SU-DHL-6 (cell line): Measurements from ENCODE around the gene CAPN12.

Experiments used
- EZH2phosphoT487 ChIP-seq: fragments of 200-600 bp; sonication (generic), shearing (Covaris generic); conservative IDR thresholded peaks from 2 replicates; pipeline ENCODE4 v1.6.1; 2018; ENCODE audit warnings: mild to moderate bottlenecking, antibody characterized with exemption, low read length, moderate library complexity, mixed read lengths
- TF ChIP-seq, protein P1 (sequence below): fragments of 200-600 bp; sonication (generic); IDR thresholded peaks from one replicate; pipeline ENCODE4 v1.5.1; 2017; ENCODE audit warnings: antibody characterized with exemption, mild to moderate bottlenecking, low read length, moderate library complexity; ENCODE audit not compliant: insufficient read depth, poor library complexity, severe bottlenecking

DNA sequence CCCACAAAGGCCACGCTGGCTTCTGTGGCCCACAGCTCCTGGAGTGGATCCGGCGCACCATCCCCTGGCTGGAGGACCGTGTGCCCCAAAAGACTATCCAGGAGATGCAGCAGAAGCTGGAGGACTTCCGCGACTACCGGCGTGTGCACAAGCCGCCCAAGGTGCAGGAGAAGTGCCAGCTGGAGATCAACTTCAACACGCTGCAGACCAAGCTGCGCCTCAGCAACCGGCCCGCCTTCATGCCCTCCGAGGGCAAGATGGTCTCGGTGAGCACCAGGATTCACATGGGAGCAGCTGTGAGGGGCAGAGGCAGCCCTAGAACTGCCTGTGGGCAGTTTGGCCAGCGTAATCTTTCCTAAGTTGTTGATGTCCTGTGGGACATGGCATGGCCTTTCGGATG is 27.2 kb downstream of the CAPN12 start:
- TF ChIP-seq, protein P1, sequence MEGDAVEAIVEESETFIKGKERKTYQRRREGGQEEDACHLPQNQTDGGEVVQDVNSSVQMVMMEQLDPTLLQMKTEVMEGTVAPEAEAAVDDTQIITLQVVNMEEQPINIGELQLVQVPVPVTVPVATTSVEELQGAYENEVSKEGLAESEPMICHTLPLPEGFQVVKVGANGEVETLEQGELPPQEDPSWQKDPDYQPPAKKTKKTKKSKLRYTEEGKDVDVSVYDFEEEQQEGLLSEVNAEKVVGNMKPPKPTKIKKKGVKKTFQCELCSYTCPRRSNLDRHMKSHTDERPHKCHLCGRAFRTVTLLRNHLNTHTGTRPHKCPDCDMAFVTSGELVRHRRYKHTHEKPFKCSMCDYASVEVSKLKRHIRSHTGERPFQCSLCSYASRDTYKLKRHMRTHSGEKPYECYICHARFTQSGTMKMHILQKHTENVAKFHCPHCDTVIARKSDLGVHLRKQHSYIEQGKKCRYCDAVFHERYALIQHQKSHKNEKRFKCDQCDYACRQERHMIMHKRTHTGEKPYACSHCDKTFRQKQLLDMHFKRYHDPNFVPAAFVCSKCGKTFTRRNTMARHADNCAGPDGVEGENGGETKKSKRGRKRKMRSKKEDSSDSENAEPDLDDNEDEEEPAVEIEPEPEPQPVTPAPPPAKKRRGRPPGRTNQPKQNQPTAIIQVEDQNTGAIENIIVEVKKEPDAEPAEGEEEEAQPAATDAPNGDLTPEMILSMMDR: no peak
- TF ChIP-seq EZH2phosphoT487: no peak
